Brain microvascular endothelial cell (primary cell): ENCODE measurements around the gene UPF2.
"Not testable (repeated sequence)": the region's sequence is repeated elsewhere in the genome, so short reads cannot be mapped to it uniquely, and the experiment has no call there.

Experiments used
- DNase-seq: peaks from one replicate; pipeline ENCODE4 v3.0.0-alpha.2; 2020
- H3K27ac ChIP-seq: fragments of 250-450 bp; sonication (Bioruptor Pico); 2 replicates; pipeline ENCODE4 v1.5.1; 2020; ENCODE audit warnings: mild to moderate bottlenecking, moderate library complexity
- H3K27me3 ChIP-seq: fragments of 250-450 bp; sonication (Bioruptor Pico); replicated peaks from 2 replicates; pipeline ENCODE4 v1.5.1; 2020; ENCODE audit warnings: mild to moderate bottlenecking
- H3K36me3 ChIP-seq: fragments of 250-450 bp; sonication (Bioruptor Pico); replicated peaks from 2 replicates; pipeline ENCODE4 v1.5.1; 2020; ENCODE audit warnings: mild to moderate bottlenecking
- H3K4me3 ChIP-seq: 2 replicates; pipeline ENCODE4 v1.5.1; 2011; ENCODE audit warnings: low read depth, mild to moderate bottlenecking, control low read depth, low read length, moderate library complexity
- CTCF ChIP-seq: IDR thresholded peaks from 2 replicates; pipeline ENCODE4 v1.5.1; 2011; ENCODE audit warnings: low read depth, mild to moderate bottlenecking, moderate library complexity, low read length, control low read depth, inconsistent platforms; ENCODE audit errors: missing control alignments
- in situ Hi-C: cut with HindIII; loops from 2 replicates; pipeline ENCODE4 v1.10.0; 2017; ENCODE audit warnings: low sequenced_read_pairs, low pct_ligation_motif_present

UPF2 gene

GRCh38 chr10:12081470-12081869, 38.9 kb upstream of the UPF2 start:
- no peak for TF ChIP-seq CTCF
- peak overlapping the region; percentile 59 for H3K27ac ChIP-seq
- H3K27me3 ChIP-seq, result no peaks in the 10 kb centered on the region
- DNase-seq, result no peak
- H3K36me3 ChIP-seq, result peaks cover 7% of the 10 kb centered on the region
- in situ Hi-C loops, result no loop called here
- H3K4me3 ChIP-seq, result no peak overlapping the region

DNA sequence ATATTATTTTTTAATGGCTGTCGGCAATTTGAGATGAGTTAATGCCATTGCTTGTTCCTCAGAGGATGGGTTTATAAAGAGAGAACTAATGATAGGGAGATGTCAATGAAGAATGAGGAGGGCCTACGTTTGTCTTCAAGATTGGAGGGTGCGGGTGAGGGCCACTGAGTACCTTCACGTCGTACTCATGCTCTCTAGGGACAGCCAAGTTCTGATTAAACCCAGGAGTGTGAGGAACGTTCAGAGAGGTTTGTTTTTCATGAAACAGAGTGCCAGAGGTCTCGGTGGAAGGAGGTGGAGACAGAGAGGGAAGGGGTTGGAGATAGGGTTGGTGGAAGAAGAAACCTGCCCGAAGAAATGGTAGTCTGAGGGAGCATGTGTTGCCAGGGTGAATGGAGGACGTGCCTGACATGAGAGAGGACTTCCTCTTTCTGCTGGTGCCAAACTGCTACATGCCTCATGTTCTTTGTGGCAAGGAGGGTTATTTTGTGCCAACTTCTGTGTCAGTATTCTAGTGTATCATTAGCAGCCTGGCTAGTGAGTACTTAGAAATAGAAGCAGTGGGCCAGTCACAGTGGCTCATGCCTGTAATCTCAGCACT, 35.1 kb upstream of the UPF2 start:
- no peak for TF ChIP-seq CTCF
- Histone ChIP-seq H3K27me3 (no peaks in the 10 kb centered on the region), H3K36me3 (no peaks in the 10 kb centered on the region), H3K4me3 (no peak overlapping the region), H3K27ac (no peak overlapping the region)
- DNase-seq, result no peak
- in situ Hi-C loops, result no loop called here

DNA sequence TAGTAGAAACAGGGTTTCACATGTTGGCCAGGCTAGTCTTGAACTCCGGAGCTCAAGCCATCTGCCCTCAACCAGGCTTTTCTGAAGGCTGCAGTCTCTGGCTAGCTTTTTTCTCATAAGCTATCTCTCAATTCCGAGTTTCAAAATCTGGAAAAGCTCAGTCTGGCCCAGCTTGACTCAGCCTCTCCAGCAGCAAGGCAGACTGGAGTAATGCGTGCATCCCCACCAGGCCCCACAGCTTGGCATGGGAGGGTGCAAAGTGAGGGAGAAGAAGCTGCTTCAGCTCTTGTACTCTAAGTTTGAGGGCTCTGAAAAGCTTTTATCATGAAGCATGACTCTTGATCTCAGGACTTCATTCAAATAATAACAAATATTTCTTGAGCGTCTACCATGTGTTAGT, 30.9 kb upstream of the UPF2 start:
- no peak for DNase-seq
- TF ChIP-seq CTCF, result no peak
- H3K27me3 ChIP-seq, result no peaks in the 10 kb centered on the region
- H3K36me3 ChIP-seq, result no peaks in the 10 kb centered on the region
- in situ Hi-C loops, result no loop called here
- no peak overlapping the region for H3K27ac ChIP-seq
- no peak overlapping the region for H3K4me3 ChIP-seq

GRCh38 chr10:12071441-12071840, 28.8 kb upstream of the UPF2 start:
- H3K4me3 ChIP-seq, H3K36me3 ChIP-seq, in situ Hi-C loops, H3K27me3 ChIP-seq: not testable (repeated sequence)
- peak overlapping the region; percentile 88 for H3K27ac ChIP-seq
- DNase-seq, result peak; percentile 53

DNA sequence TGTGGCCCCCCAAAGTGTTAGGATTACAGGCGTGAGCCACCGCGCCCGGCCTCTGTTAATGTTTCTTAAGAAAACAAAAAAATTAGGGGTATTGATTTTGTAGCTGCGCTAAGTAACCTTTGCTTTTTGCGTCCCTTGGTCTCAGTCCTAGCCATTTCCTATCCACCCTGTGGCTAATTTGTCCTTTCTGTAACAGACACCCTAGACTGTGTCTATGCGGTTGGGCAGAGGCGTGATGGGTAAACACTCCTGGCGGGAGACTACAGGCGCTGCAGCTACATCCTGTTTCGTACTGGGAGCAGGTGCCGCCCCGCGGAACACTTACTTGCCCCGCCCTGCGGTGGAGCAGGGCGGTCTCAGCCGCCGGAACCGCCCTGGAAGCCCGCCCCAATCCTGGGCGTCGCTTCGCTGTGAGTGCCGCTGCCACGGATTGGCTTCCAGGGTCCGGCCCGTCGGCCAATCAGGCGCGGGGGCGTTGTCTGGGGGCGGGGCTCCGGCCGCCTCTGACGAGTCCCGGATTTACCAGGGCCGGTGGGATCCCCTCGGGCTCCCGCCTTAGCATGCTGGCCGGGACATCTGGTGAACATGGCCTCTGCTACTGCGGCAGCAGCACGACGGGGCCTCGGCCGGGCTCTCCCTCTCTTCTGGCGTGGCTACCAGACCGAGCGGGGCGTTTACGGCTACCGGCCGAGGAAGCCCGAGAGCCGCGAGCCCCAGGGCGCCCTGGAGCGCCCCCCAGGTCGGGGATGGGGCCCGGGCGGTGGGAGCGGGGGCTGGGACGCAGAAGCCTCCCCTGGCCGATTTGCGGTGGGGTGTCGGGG, 26.1 kb upstream of the UPF2 start, which contains the start of gene DHTKD1:
DHTKD1 (plus strand) TSS at position 506 of the 821 bp plus-strand sequence; CDS start at position 586, 80 bp downstream.
- TF ChIP-seq CTCF, result peak; percentile 48
- no peaks in the 10 kb centered on the region for H3K36me3 ChIP-seq
- peak; percentile 95 for DNase-seq
- peak within 1 kb of the TSS; percentile 53 for H3K27ac ChIP-seq
- H3K27me3 ChIP-seq, result no peaks in the 10 kb centered on the region
- H3K4me3 ChIP-seq, result peak within 1 kb of the TSS; percentile 81
- in situ Hi-C loops, result no loop called here

GRCh38 chr10:12067336-12067735, 24.7 kb upstream of the UPF2 start:
- H3K27ac ChIP-seq, result peak overlapping the region; percentile 48
- no peaks in the 10 kb centered on the region for H3K36me3 ChIP-seq
- H3K27me3 ChIP-seq, result no peaks in the 10 kb centered on the region
- DNase-seq, result peak; percentile 69
- no peak for TF ChIP-seq CTCF
- H3K4me3 ChIP-seq, result no peak overlapping the region
- in situ Hi-C loops, result no loop called here
